SK-N-SH treated with all-trans-retinoic acid at 6 μM for 48 hours (cell line): ENCODE results near the gene AP4S1.

Source experiments
- ATAC-seq: fragments of 200-7000 bp; cut with Tn5 transposase; 3 replicates; pipeline ENCODE4 v1.9.1; 2020; ENCODE audit warnings: mild to moderate bottlenecking, moderate library complexity
- ARNTL ChIP-seq: fragments of 450-650 bp; formaldehyde crosslinking; IDR thresholded peaks from 2 replicates; pipeline ENCODE4 v1.5.0; 2020; ENCODE audit warnings: low read depth, mild to moderate bottlenecking, moderate library complexity, borderline replicate concordance
- BACH2 ChIP-seq: fragments of 250-450 bp; sonication (Bioruptor Pico); IDR thresholded peaks from 2 replicates; pipeline ENCODE4 v1.9.0; 2021; ENCODE audit warnings: mild to moderate bottlenecking, borderline replicate concordance
- CREB5 ChIP-seq: fragments of 250-450 bp; sonication (Bioruptor Pico); IDR thresholded peaks from 2 replicates; pipeline ENCODE4 v1.5.1; 2020; ENCODE audit warnings: low read depth, mild to moderate bottlenecking, moderate library complexity
- CSRNP3 ChIP-seq: fragments of 250-450 bp; sonication (Bioruptor Pico); IDR thresholded peaks from 2 replicates; pipeline ENCODE4 v1.5.1; 2021; ENCODE audit warnings: mild to moderate bottlenecking, moderate library complexity
- ESRRG ChIP-seq: fragments of 250-450 bp; sonication (Bioruptor Pico); IDR thresholded peaks from 2 replicates; pipeline ENCODE4 v1.6.1; 2021; ENCODE audit warnings: mild to moderate bottlenecking
- GLIS3 ChIP-seq: fragments of 250-450 bp; sonication (Bioruptor Pico); IDR thresholded peaks from 2 replicates; pipeline ENCODE4 v1.5.0; 2020; ENCODE audit warnings: mild to moderate bottlenecking, moderate library complexity
- ISL1 ChIP-seq: fragments of 250-450 bp; sonication (Bioruptor Pico); IDR thresholded peaks from 2 replicates; pipeline ENCODE4 v2.1.2; 2022; ENCODE audit warnings: mild to moderate bottlenecking, moderate library complexity
- OSR1 ChIP-seq: fragments of 250-450 bp; sonication (Bioruptor Pico); IDR thresholded peaks from 2 replicates; pipeline ENCODE4 v1.8.0; 2022; ENCODE audit warnings: moderate library complexity, mild to moderate bottlenecking, inconsistent platforms
- PATZ1 ChIP-seq: fragments of 250-450 bp; sonication (Bioruptor Pico); IDR thresholded peaks from 2 replicates; pipeline ENCODE4 v1.8.0; 2020; ENCODE audit warnings: mild to moderate bottlenecking, moderate library complexity, borderline replicate concordance
- POU6F1 ChIP-seq: fragments of 250-450 bp; sonication (Bioruptor Pico); IDR thresholded peaks from 2 replicates; pipeline ENCODE4 v1.8.0; 2021; ENCODE audit warnings: low read depth, mild to moderate bottlenecking, moderate library complexity, borderline replicate concordance
- PPARA ChIP-seq: fragments of 250-450 bp; sonication (Bioruptor Pico); IDR thresholded peaks from 2 replicates; pipeline ENCODE4 v1.5.0; 2020; ENCODE audit warnings: mild to moderate bottlenecking, borderline replicate concordance
- RARB ChIP-seq: fragments of 250-450 bp; sonication (Bioruptor Pico); IDR thresholded peaks from 2 replicates; pipeline ENCODE4 v1.8.0; 2021; ENCODE audit warnings: mild to moderate bottlenecking, moderate library complexity
- SNAI2 ChIP-seq: fragments of 250-450 bp; sonication (Bioruptor Pico); IDR thresholded peaks from 2 replicates; pipeline ENCODE4 v1.5.0; 2020; ENCODE audit warnings: mild to moderate bottlenecking, moderate library complexity
- TCF4 ChIP-seq: fragments of 250-450 bp; sonication (Bioruptor Pico); IDR thresholded peaks from 2 replicates; pipeline ENCODE4 v1.8.0; 2021; ENCODE audit warnings: mild to moderate bottlenecking, moderate library complexity, borderline replicate concordance
- TOX ChIP-seq: fragments of 250-450 bp; sonication (Bioruptor Pico); IDR thresholded peaks from 2 replicates; pipeline ENCODE4 v1.8.0; 2021; ENCODE audit warnings: mild to moderate bottlenecking, moderate library complexity, borderline replicate concordance
- ZC3H10 ChIP-seq: fragments of 250-450 bp; sonication (Bioruptor Pico); IDR thresholded peaks from 2 replicates; pipeline ENCODE4 v1.5.1; 2021; ENCODE audit warnings: mild to moderate bottlenecking, moderate library complexity
- ZFP3 ChIP-seq: fragments of 250-450 bp; sonication (Bioruptor Pico); IDR thresholded peaks from 2 replicates; pipeline ENCODE4 v1.5.0; 2020; ENCODE audit warnings: mild to moderate bottlenecking, moderate library complexity
- ZFP30 ChIP-seq: fragments of 450-650 bp; formaldehyde crosslinking; IDR thresholded peaks from 2 replicates; pipeline ENCODE4 v1.5.0; 2022; ENCODE audit warnings: mild to moderate bottlenecking, moderate library complexity
- ZNF565 ChIP-seq: fragments of 450-650 bp; formaldehyde crosslinking; conservative IDR thresholded peaks from 2 replicates; pipeline ENCODE4 v1.5.0; 2020; ENCODE audit warnings: low read depth, mild to moderate bottlenecking, moderate library complexity
- ZNF70 ChIP-seq: fragments of 450-650 bp; formaldehyde crosslinking; IDR thresholded peaks from 2 replicates; pipeline ENCODE4 v1.5.0; 2020; ENCODE audit warnings: mild to moderate bottlenecking, moderate library complexity
- ZNF8 ChIP-seq: fragments of 450-650 bp; formaldehyde crosslinking; IDR thresholded peaks from 2 replicates; pipeline ENCODE4 v1.5.0; 2020; ENCODE audit warnings: mild to moderate bottlenecking, moderate library complexity

Gene AP4S1

GRCh38 chr14:30982533-30982932, 42.9 kb upstream of the AP4S1 start:
- TF ChIP-seq TOX (CRISPR knock-in tag) (no peak), ISL1 (CRISPR knock-in tag) (no peak), ZC3H10 (no peak), TCF4 (no peak), POU6F1 (CRISPR knock-in tag) (no peak), CSRNP3 (CRISPR knock-in tag) (no peak), SNAI2 (CRISPR knock-in tag) (no peak), CREB5 (CRISPR knock-in tag) (no peak), ZNF70 (CRISPR knock-in tag) (no peak), PPARA (CRISPR knock-in tag) (no peak), ZNF565 (CRISPR knock-in tag) (no peak), ZFP30 (no peak), GLIS3 (no peak)
- TF ChIP-seq, all 23 proteins: peak for 0
- ATAC-seq, result no peak

GRCh38 chr14:30983858-30984257, 41.6 kb upstream of the AP4S1 start:
- TF ChIP-seq OSR1 (CRISPR knock-in tag) (no peak), ZNF565 (CRISPR knock-in tag) (no peak), TCF4 (no peak), ISL1 (CRISPR knock-in tag) (no peak), SNAI2 (CRISPR knock-in tag) (no peak), BACH2 (CRISPR knock-in tag) (no peak), CSRNP3 (CRISPR knock-in tag) (no peak), ZNF8 (no peak), GLIS3 (no peak), ARNTL (no peak), ZC3H10 (no peak), PPARA (CRISPR knock-in tag) (no peak), RARB (CRISPR knock-in tag) (no peak), TOX (CRISPR knock-in tag) (no peak)
- ATAC-seq, result no peak

GRCh38 chr14:30985796-30986195, 39.7 kb upstream of the AP4S1 start:
- ATAC-seq, result no peak
- TF ChIP-seq CSRNP3 (CRISPR knock-in tag), result no peak
- TF ChIP-seq GLIS3, result no peak
- no peak for TF ChIP-seq TOX (CRISPR knock-in tag)
- TF ChIP-seq ZNF565 (CRISPR knock-in tag), result no peak
- TF ChIP-seq OSR1 (CRISPR knock-in tag), result no peak
- TF ChIP-seq ESRRG, result no peak

GRCh38 chr14:30988509-30988908, 36.9 kb upstream of the AP4S1 start:
- ATAC-seq, result peak; percentile 63
- no peak for TF ChIP-seq CREB5 (CRISPR knock-in tag)
- no peak for TF ChIP-seq ZFP30
- TF ChIP-seq POU6F1 (CRISPR knock-in tag), result no peak
- no peak for TF ChIP-seq ESRRG
- no peak for TF ChIP-seq ZFP3 (CRISPR knock-in tag)
- no peak for TF ChIP-seq CSRNP3 (CRISPR knock-in tag)
- no peak for TF ChIP-seq PATZ1
